ENCODE measurements around the gene CHD5. TPM values are rescaled to one million over a fixed set of nuclear protein-coding genes. Genes with fewer than 3 reads are reported as not detected.

CHD5 gene
- polyA plus RNA-seq, 1 donor (not counting 4 experiments of a cell fraction or from before 2014, with no cell fraction given) = 0.07 TPM

DNA sequence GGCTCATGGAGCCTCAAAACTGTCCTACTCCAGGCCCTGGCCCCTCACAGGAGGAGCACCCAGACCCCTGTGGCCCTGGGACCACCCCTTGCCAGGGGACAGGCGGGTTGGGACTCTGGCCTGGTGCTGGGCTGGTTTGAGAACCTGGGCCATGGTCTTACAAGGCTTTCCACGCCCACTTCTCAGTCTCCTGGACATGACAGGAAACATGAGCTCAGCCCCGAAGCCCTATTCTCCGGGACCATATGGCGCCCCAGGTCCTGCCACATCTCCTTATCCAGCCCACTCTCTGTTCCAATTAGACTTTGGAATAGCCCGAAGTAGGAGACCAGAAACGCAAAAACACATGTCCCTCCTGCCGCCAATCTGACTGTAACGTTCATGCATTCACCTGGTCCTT is 86.5 kb downstream of the CHD5 start:
- H3K9me1 ChIP-seq (ENCODE audit: control insufficient read depth, extremely low read depth, insufficient read depth, low read length) = no peaks in the 10 kb centered on the region
- no peak overlapping the region for H2AFZ ChIP-seq (ENCODE audit: control insufficient read depth, low read length)
- H3K79me2 ChIP-seq (ENCODE audit: control insufficient read depth, insufficient read depth, low read length) = no peaks in the 10 kb centered on the region
- no peak for DNase-seq (ENCODE audit: low read depth, low spot score)
- H3K36me3 ChIP-seq (ENCODE audit: control insufficient read depth in 2 of 2, extremely low read depth in 1 of 2, insufficient read depth in 2 of 2, low read length in 2 of 2) = no peaks in the 10 kb centered on the region
- H3K9me3 ChIP-seq (ENCODE audit: control insufficient read depth, low read depth, low read length) = no peaks in the 10 kb centered on the region
- H3K27me3 ChIP-seq (ENCODE audit: control insufficient read depth, extremely low read depth, insufficient read depth, low read length) = peaks cover 12% of the 10 kb centered on the region
- H3K4me1 ChIP-seq (ENCODE audit: control insufficient read depth, extremely low read depth, insufficient read depth, low read length) = no peaks in the 10 kb centered on the region
- no peak overlapping the region for H3K27ac ChIP-seq (ENCODE audit: control insufficient read depth, insufficient read depth, low read length)
- dilution Hi-C loops (cut with MboI; ENCODE audit: extremely low pct_ligation_motif_present, low sequenced_read_pairs) = no loop called here
- TF ChIP-seq, protein P1, sequence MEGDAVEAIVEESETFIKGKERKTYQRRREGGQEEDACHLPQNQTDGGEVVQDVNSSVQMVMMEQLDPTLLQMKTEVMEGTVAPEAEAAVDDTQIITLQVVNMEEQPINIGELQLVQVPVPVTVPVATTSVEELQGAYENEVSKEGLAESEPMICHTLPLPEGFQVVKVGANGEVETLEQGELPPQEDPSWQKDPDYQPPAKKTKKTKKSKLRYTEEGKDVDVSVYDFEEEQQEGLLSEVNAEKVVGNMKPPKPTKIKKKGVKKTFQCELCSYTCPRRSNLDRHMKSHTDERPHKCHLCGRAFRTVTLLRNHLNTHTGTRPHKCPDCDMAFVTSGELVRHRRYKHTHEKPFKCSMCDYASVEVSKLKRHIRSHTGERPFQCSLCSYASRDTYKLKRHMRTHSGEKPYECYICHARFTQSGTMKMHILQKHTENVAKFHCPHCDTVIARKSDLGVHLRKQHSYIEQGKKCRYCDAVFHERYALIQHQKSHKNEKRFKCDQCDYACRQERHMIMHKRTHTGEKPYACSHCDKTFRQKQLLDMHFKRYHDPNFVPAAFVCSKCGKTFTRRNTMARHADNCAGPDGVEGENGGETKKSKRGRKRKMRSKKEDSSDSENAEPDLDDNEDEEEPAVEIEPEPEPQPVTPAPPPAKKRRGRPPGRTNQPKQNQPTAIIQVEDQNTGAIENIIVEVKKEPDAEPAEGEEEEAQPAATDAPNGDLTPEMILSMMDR (optimal IDR thresholded peaks at IDR 0.05 in 1 of 3, IDR thresholded peaks at IDR 0.05 in 1 of 3, conservative IDR thresholded peaks at IDR 0.05 in 1 of 3; ENCODE audit: extremely low read depth in 1 of 3, insufficient read depth in 2 of 3, low read length in 3 of 3) = no peak
- no peak for TF ChIP-seq EZH2 (IDR thresholded peaks at IDR 0.05; ENCODE audit: low read length)
- H3K4me2 ChIP-seq (ENCODE audit: control insufficient read depth, extremely low read depth, insufficient read depth, low read depth, low read length) = no peak overlapping the region
- no peak for FAIRE-seq
- no peaks in the 10 kb centered on the region for H4K20me1 ChIP-seq (ENCODE audit: control insufficient read depth, extremely low read depth, insufficient read depth, low read length)
- no peak overlapping the region for H3K4me3 ChIP-seq (ENCODE audit: control insufficient read depth in 2 of 3, extremely low read depth in 1 of 3, insufficient read depth in 2 of 3, low read depth in 1 of 3, low read length in 3 of 3)
- no peak overlapping the region for H3K9ac ChIP-seq (ENCODE audit: control insufficient read depth, extremely low read depth, insufficient read depth, low read length)

DNA sequence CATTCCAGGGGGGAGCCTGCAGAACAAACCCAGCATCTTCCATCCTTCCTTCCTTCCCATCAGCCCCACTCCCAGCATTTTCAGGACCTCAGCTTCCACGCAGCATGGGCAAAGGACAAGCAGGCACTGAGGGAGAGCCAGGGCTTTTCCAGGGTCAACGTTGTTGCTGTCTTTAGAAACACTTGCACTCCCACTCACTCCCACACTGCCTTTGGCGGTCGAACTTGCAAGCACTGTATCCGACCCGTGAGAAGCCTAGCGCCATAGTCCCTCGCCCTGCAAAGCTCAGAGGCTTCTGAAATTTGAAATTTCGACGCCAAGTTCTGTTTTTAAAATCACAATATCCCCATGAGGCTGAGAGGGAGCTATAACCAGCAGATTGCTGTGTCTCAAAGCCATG is 87.0 kb downstream of the CHD5 start:
- dilution Hi-C loops (cut with MboI; ENCODE audit: extremely low pct_ligation_motif_present, low sequenced_read_pairs) = no loop called here
- no peak for DNase-seq (ENCODE audit: low read depth, low spot score)

More for the DNA sequence above, 87.0 kb downstream of the CHD5 start:
- Histone ChIP-seq H3K4me1 (ENCODE audit: control insufficient read depth, extremely low read depth, insufficient read depth, low read length) (no peaks in the 10 kb centered on the region), H2AFZ (ENCODE audit: control insufficient read depth, low read length) (no peak overlapping the region), H3K36me3 (ENCODE audit: control insufficient read depth in 2 of 2, extremely low read depth in 1 of 2, insufficient read depth in 2 of 2, low read length in 2 of 2) (no peaks in the 10 kb centered on the region), H4K20me1 (ENCODE audit: control insufficient read depth, extremely low read depth, insufficient read depth, low read length) (no peaks in the 10 kb centered on the region), H3K9me3 (ENCODE audit: control insufficient read depth, low read depth, low read length) (no peaks in the 10 kb centered on the region), H3K4me3 (ENCODE audit: control insufficient read depth in 2 of 3, extremely low read depth in 1 of 3, insufficient read depth in 2 of 3, low read depth in 1 of 3, low read length in 3 of 3) (no peak overlapping the region), H3K9me1 (ENCODE audit: control insufficient read depth, extremely low read depth, insufficient read depth, low read length) (no peaks in the 10 kb centered on the region), H3K27ac (ENCODE audit: control insufficient read depth, insufficient read depth, low read length) (no peak overlapping the region), H3K4me2 (ENCODE audit: control insufficient read depth, extremely low read depth, insufficient read depth, low read depth, low read length) (no peak overlapping the region), H3K79me2 (ENCODE audit: control insufficient read depth, insufficient read depth, low read length) (no peaks in the 10 kb centered on the region), H3K9ac (ENCODE audit: control insufficient read depth, extremely low read depth, insufficient read depth, low read length) (no peak overlapping the region), H3K27me3 (ENCODE audit: control insufficient read depth, extremely low read depth, insufficient read depth, low read length) (peaks cover 12% of the 10 kb centered on the region)
- TF ChIP-seq, protein P1 (optimal IDR thresholded peaks at IDR 0.05 in 1 of 3, IDR thresholded peaks at IDR 0.05 in 1 of 3, conservative IDR thresholded peaks at IDR 0.05 in 1 of 3; ENCODE audit: extremely low read depth in 1 of 3, insufficient read depth in 2 of 3, low read length in 3 of 3) = no peak
- no peak for TF ChIP-seq EZH2 (IDR thresholded peaks at IDR 0.05; ENCODE audit: low read length)
- no peak for FAIRE-seq

All from keratinocyte (primary cell).